ENCODE measurements around the gene LYRM9. TPM values are rescaled to one million over a fixed set of nuclear protein-coding genes. Genes with fewer than 3 reads are reported as not detected.

Gene LYRM9
- total and polyA plus RNA-seq, 2 of the 8 experiments (the other 6 are each of a cell fraction or from before 2014, with no cell fraction given), result 4.3 to 5.2 TPM

DNA sequence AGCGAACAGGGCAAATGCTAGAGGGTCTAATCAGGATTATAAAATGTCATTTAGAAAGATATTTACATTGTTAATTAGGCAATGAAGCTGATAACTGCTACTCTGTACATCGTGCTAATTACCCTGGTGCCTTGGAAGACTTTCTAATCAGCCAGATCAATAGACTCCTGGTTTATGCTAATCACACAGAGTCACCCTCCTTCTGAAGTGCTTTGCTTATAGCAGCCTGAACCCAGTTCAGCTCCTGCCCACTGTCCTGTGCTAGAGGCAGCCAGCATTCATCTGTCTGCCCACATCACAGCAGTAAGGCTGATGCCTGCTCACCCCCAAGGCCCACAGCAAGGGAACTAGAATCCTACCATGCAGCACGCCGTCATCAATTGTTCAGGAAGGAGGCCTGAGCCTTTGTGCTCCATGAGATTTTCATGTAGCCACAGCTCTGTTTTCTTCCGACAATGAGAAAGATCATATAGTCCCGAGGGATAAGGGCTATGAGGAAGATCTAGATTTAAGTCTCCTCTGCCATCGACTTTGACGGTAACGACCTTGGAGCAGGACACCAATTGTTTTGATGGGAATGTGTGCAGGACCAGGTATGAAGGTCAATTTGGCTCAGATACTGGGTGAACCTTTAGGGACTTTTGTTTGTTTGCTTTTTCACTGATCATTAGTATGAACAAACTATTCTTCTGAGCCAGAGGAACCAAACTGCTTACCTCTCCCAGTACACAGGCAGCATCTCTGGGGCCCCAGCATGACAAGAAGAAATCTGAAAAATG lies 12.5 kb upstream of the LYRM9 start:
- DNase-seq (ENCODE audit: low read depth in 1 of 2, low spot score in 2 of 2) (no peak), FAIRE-seq (no peak)
- no peaks in the 10 kb centered on the region for H3K23me2 ChIP-seq (ENCODE audit: low read depth, low read length)
- H3K27me3 ChIP-seq (replicated peaks in 1 of 4; ENCODE audit: control insufficient read depth in 3 of 4, extremely low read depth in 1 of 4, insufficient read depth in 3 of 4, low read length in 3 of 4), result peaks cover 0 to 9% (median 3%) of the 10 kb centered on the region in 4 experiments; a peak in 5 of 7 replicates
- no peak overlapping the region for H2AFZ ChIP-seq (ENCODE audit: low read length)
- H3K23ac ChIP-seq (ENCODE audit: insufficient read length), result no peak overlapping the region
- no peak overlapping the region for H3K56ac ChIP-seq (replicated peaks; ENCODE audit: insufficient read length, low read depth, low read length)
- peak overlapping the region; percentile 72; the same call in 1 of the 2 replicates for H2BK20ac ChIP-seq (ENCODE audit: low read length)
- 0 out of 4 replicates have a peak overlapping the region, but pooled peaks of 1 of the 2 experiments have one; percentile 39 for H3K4me2 ChIP-seq (ENCODE audit: insufficient read depth in 1 of 2, low read depth in 2 of 2, low read length in 2 of 2)
- CTCF ChIA-PET (ENCODE audit: partially characterized antibody), result interaction anchor here (0.8 to 1.3 kb wide), 2 partner anchors 11 to 25 kb away, joined by 3 to 4 read pairs; no protein-coding TSS in a partner anchor
- H2BK15ac ChIP-seq (ENCODE audit: low read length), result peak overlapping the region; percentile 90
- POLR2A ChIA-PET (ENCODE audit: partially characterized antibody), result interaction anchor here (1.1 kb wide), 1 partner anchor 13 kb away, joined by 3 read pairs; the partner anchor contains the start of gene LYRM9
- H3K4me1 ChIP-seq (replicated peaks in 1 of 4; ENCODE audit: control insufficient read depth in 3 of 4, insufficient read depth in 4 of 4, low read length in 3 of 4), result peaks cover 0 to 5% (median 0%) of the 10 kb centered on the region in 4 experiments; a peak in 3 of 7 replicates
- no peak overlapping the region for H4K8ac ChIP-seq (ENCODE audit: extremely low read depth, insufficient read depth, low read length)
- H3K79me2 ChIP-seq (ENCODE audit: control insufficient read depth in 1 of 2, insufficient read depth in 2 of 2, low read length in 2 of 2), result no peaks in the 10 kb centered on the region
- H3K36me3 ChIP-seq (ENCODE audit: control insufficient read depth in 2 of 4, insufficient read depth in 4 of 4, low read length in 3 of 4), result no peaks in the 10 kb centered on the region
- no peak overlapping the region for H4K91ac ChIP-seq (replicated peaks; ENCODE audit: insufficient read length, low read length)
- H2BK5ac ChIP-seq (ENCODE audit: low read depth, low read length), result no peak overlapping the region
- no peak overlapping the region for H3K4me3 ChIP-seq (ENCODE audit: extremely low read depth in 1 of 4, insufficient read depth in 2 of 4, low read depth in 3 of 4, low read length in 4 of 4)
- no peak overlapping the region for H4K5ac ChIP-seq (ENCODE audit: insufficient read length, low read depth, low read length)
- H3K4ac ChIP-seq (replicated peaks; ENCODE audit: insufficient read length, low read depth, low read length), result no peak overlapping the region
- H3K18ac ChIP-seq (ENCODE audit: extremely low read depth, low read length), result 0 out of 2 replicates have a peak overlapping the region, but pooled peaks have one; percentile 14
- H3K14ac ChIP-seq (ENCODE audit: insufficient read length), result no peak overlapping the region
- H4K20me1 ChIP-seq (replicated peaks in 1 of 2; ENCODE audit: control insufficient read depth in 1 of 2, insufficient read depth in 2 of 2, low read length in 2 of 2), result no peaks in the 10 kb centered on the region
- H2BK12ac ChIP-seq (ENCODE audit: low read depth, low read length), result no peak overlapping the region
- H2BK120ac ChIP-seq (replicated peaks; ENCODE audit: low read depth, low read length), result no peak overlapping the region
- WGBS, 2 experiments (ENCODE audit: extremely low coverage in 1 of 2, insufficient coverage in 1 of 2, insufficient read length in 1 of 2, insufficient replicate concordance in 2 of 2, low coverage in 1 of 2, low lambda C conversion rate in 2 of 2, missing lambda C conversion rate in 1 of 2), result 89% methylated on average over 9 of the region's 9 CpGs; no CpG with 5 or more reads in 1 of the 2 experiments
- peak overlapping the region; percentile 89; the same call in 1 of the 2 replicates for H2AK5ac ChIP-seq (ENCODE audit: low read depth, low read length)
- H3K9me3 ChIP-seq (ENCODE audit: insufficient read depth in 2 of 2, low read depth in 1 of 2, low read length in 1 of 2), result no peaks in the 10 kb centered on the region
- no peaks in the 10 kb centered on the region for H3K79me1 ChIP-seq (ENCODE audit: low read depth, low read length)
- H3K27ac ChIP-seq (ENCODE audit: low read depth, low read length), result no peak overlapping the region
- no peak overlapping the region for H3K9ac ChIP-seq (replicated peaks in 1 of 4; ENCODE audit: extremely low read depth in 1 of 4, low read depth in 3 of 4, low read length in 3 of 4)
- no peak for TF ChIP-seq EZH2 (IDR thresholded peaks at IDR 0.05; ENCODE audit: low read depth, low read length, severe bottlenecking)
- no peak for TF ChIP-seq GTF2F1 (IDR thresholded peaks at IDR 0.05; ENCODE audit: borderline replicate concordance, low read depth, low read length)
- no peak for TF ChIP-seq POU5F1 (IDR thresholded peaks at IDR 0.05; ENCODE audit: low read depth, low read length)
- TF ChIP-seq CREB1 (IDR thresholded peaks at IDR 0.05), result no peak
- no peak; the same call in 1 of the 2 replicates for TF ChIP-seq POLR2AphosphoS5 (IDR thresholded peaks at IDR 0.05; ENCODE audit: low read depth, low read length)
- no peak for TF ChIP-seq CBX5 (IDR thresholded peaks at IDR 0.05; ENCODE audit: low read depth, low read length)
- TF ChIP-seq SIRT6 (IDR thresholded peaks at IDR 0.05; ENCODE audit: low read length), result no peak
- no peak for TF ChIP-seq CTBP2 (IDR thresholded peaks at IDR 0.05; ENCODE audit: borderline replicate concordance, insufficient read depth, insufficient read length, low read length)
- TF ChIP-seq PHF8 (conservative IDR thresholded peaks at IDR 0.05; ENCODE audit: low read depth, low read length), result no peak
- TF ChIP-seq BRCA1 (IDR thresholded peaks at IDR 0.05; ENCODE audit: low read depth, low read length), result no peak
- TF ChIP-seq TAF1 (IDR thresholded peaks at IDR 0.05; ENCODE audit: low read depth, low read length), result no peak
- no peak for TF ChIP-seq CHD2 (IDR thresholded peaks at IDR 0.05; ENCODE audit: low read length)

Data from H1 (cell line).